Liver (tissue), 9 donors: ENCODE results near the gene TOLLIP. TPM values are rescaled to one million over a fixed set of nuclear protein-coding genes. Genes with fewer than 3 reads are reported as not detected.
A peak's percentile ranks its signal among the peaks of the same experiment; 100 is the strongest.

ENCODE experiments used
- DNase-seq: peaks from one replicate; pipeline ENCODE4 v3.0.0-alpha.2; 2017; ENCODE audit warnings: low spot score
- H3K27ac ChIP-seq, 2 donors: one replicate each; pipeline ENCODE4 v1.7.0; 2013; ENCODE audit warnings: inconsistent platforms in 2 of 2, low read length in 2 of 2, control low read depth in 1 of 2, low read depth in 1 of 2, mild to moderate bottlenecking in 1 of 2
- H3K27me3 ChIP-seq, 4 donors: one replicate each; pipeline versions ENCODE4 v1.6.1 to v1.7.0; 2013; ENCODE audit warnings: low read length in 3 of 4, inconsistent platforms in 1 of 4, mild to moderate bottlenecking in 1 of 4, moderate library complexity in 1 of 4; ENCODE audit not compliant: control insufficient read depth in 4 of 4, insufficient read depth in 4 of 4
- H3K36me3 ChIP-seq, 4 donors: one replicate each; pipeline versions ENCODE4 v1.6.1 to v1.7.0; 2013; ENCODE audit warnings: low read length in 3 of 4, mild to moderate bottlenecking in 3 of 4, low read depth in 1 of 4, moderate library complexity in 1 of 4; ENCODE audit not compliant: control insufficient read depth in 4 of 4, insufficient read depth in 3 of 4
- H3K4me1 ChIP-seq, 4 donors: one replicate each; pipeline versions ENCODE4 v1.6.1 to v1.7.0; 2013; ENCODE audit warnings: low read length in 3 of 4, mild to moderate bottlenecking in 3 of 4, moderate library complexity in 1 of 4; ENCODE audit not compliant: control insufficient read depth in 4 of 4, insufficient read depth in 4 of 4
- H3K4me3 ChIP-seq, 3 donors: one replicate each; pipeline versions ENCODE4 v1.6.1 to v1.7.0; 2013; ENCODE audit warnings: low read length in 3 of 3, control low read depth in 1 of 3, low read depth in 1 of 3, mild to moderate bottlenecking in 1 of 3
- H3K9ac ChIP-seq, 2 donors: one replicate each; pipeline ENCODE4 v1.7.0; 2013; ENCODE audit warnings: low read length in 2 of 2, mild to moderate bottlenecking in 2 of 2, moderate library complexity in 2 of 2, control low read depth in 1 of 2, low read depth in 1 of 2
- H3K9me3 ChIP-seq, 4 donors: one replicate each; pipeline versions ENCODE4 v1.6.1 to v1.7.0; 2013; ENCODE audit warnings: low read length in 3 of 4; ENCODE audit not compliant: control insufficient read depth in 4 of 4
- EGR1 ChIP-seq, 2 donors: IDR thresholded peaks; 2 replicates each; pipeline ENCODE4 v1.6.1; 2016 to 2018; ENCODE audit warnings: antibody characterized with exemption in 2 of 2, low read depth in 2 of 2
- FOXA1 ChIP-seq: IDR thresholded peaks from 2 replicates; pipeline ENCODE4 v1.6.1; 2016; ENCODE audit warnings: antibody characterized with exemption
- FOXA2 ChIP-seq: IDR thresholded peaks from 2 replicates; pipeline ENCODE4 v1.6.1; 2016; ENCODE audit warnings: antibody characterized with exemption
- HNF4A ChIP-seq, 2 donors: conservative IDR thresholded peaks; 2 replicates each; pipeline ENCODE4 v1.6.1; 2016; ENCODE audit warnings: antibody characterized with exemption in 2 of 2, mild to moderate bottlenecking in 2 of 2
- NR2F2 ChIP-seq: IDR thresholded peaks from 2 replicates; pipeline ENCODE4 v1.6.1; 2016; ENCODE audit warnings: antibody characterized with exemption
- RXRA ChIP-seq, 2 donors: IDR thresholded peaks; 2 replicates each; pipeline ENCODE4 v1.6.1; 2017 to 2018; ENCODE audit warnings: antibody characterized with exemption in 2 of 2, mild to moderate bottlenecking in 1 of 2
- SP1 ChIP-seq: IDR thresholded peaks from 2 replicates; pipeline ENCODE4 v1.6.1; 2018; ENCODE audit warnings: antibody characterized with exemption, mild to moderate bottlenecking
- TAF1 ChIP-seq: conservative IDR thresholded peaks from 2 replicates; pipeline ENCODE4 v1.6.1; 2016; ENCODE audit warnings: antibody characterized with exemption, mild to moderate bottlenecking
- YY1 ChIP-seq: IDR thresholded peaks from 2 replicates; pipeline ENCODE4 v1.6.1; 2016; ENCODE audit warnings: antibody characterized with exemption, mild to moderate bottlenecking
- WGBS: extraction: QIAGEN DNeasy Blood & Tissue Kit; methylation state at CpG from one replicate; pipeline ENCODE4 v1.1.7; 2013; 5-methylcytosine and 5-hydroxymethylcytosine counted together
- polyA plus RNA-seq, 2 donors: library from polyadenylated mRNA; stranded (reverse) in 1 of 2; unstranded in 1 of 2; fragments of 200-250 nt in 1 of 2; fragments of >200 nt in 1 of 2; fragmentation: Nextera tagmentation in 1 of 2; extraction: Ambion mirVana in 1 of 2; gene quantifications; one replicate each; pipeline versions ENCODE4 v1.2.1 to v1.2.3, GENCODE V29; 2013 to 2015
- total RNA-seq, 2 donors: library from RNA; depleted of rRNA; stranded (reverse); fragments of >200 nt; gene quantifications; one replicate each; pipeline ENCODE4 v1.2.3, GENCODE V29; 2014
- TF ChIP-seq, protein P1 (sequence below): fragments of 150-350 bp; IDR thresholded peaks from 2 replicates; pipeline ENCODE4 v1.5.1; 2017; ENCODE audit warnings: improper control_type of control experiment, low read depth, low read length; ENCODE audit not compliant: missing input control
- TF ChIP-seq, protein P2 (sequence below): IDR thresholded peaks from 2 replicates; pipeline ENCODE4 v1.6.1; 2016; ENCODE audit warnings: antibody characterized with exemption
- TF ChIP-seq, protein P3 (sequence below): IDR thresholded peaks from 2 replicates; pipeline ENCODE4 v1.6.1; 2016; ENCODE audit warnings: antibody characterized with exemption
- donor health status: healthy.
- donor health status: healthy.
- donor health status: healthy.
- donor health status: healthy.
- donor health status: healthy.

Gene TOLLIP
- total and polyA plus RNA-seq, 4 donors = 27.5 to 102 (median 72.9) TPM

DNA sequence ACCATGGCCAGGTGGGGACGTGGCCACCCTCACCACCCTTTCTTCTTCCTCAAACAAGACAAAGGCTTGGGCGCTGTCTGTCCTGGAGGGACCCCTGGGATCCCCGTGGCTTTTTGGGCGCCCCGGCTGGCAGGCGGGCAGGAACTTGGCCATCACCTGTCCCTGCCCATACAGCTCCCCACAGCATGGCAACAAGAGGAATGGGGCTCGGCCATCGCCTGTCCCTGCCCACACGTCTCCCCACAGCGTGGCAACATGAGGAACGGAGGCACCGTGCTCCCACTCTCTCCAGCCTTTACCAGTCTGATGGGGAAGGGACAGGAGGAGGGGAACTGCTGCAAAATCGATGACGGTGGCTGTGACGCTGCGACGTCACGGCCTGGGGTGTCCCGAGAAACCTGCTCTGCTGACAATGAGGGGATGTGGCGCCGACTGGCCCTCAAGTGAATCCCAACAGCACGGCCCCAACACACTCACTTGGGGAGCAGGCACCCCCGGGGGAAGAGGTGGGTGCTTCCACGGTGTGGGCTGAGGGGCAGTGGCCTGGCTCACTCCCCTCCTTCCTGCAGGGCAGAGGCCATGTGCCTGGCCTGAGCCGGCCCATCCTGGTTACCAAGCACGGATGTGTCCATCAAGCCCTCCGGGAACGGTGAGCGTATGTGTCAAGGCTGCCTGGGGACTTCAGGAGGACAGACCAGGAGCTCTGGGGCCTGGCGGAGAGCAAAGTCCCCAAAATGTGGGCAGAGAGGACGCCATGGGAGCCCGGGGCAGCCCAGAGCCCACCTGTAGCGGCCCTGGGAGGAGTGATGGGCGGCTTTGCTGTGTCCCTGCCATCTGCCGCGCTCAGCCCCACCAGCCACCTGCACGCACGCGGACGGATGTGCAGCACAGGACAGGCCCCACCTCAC lies 30.4 kb downstream of the TOLLIP start:
- no peaks in the 10 kb centered on the region for H3K27me3 ChIP-seq
- H3K27ac ChIP-seq = no peak overlapping the region
- H3K36me3 ChIP-seq = peaks cover 27 to 83% (median 34%) of the 10 kb centered on the region in 4 donors
- H3K9me3 ChIP-seq = no peaks in the 10 kb centered on the region
- TF ChIP-seq FOXA1 = no peak
- no peak for TF ChIP-seq HNF4A (conservative IDR thresholded peaks at IDR 0.05)
- TF ChIP-seq, protein P1, sequence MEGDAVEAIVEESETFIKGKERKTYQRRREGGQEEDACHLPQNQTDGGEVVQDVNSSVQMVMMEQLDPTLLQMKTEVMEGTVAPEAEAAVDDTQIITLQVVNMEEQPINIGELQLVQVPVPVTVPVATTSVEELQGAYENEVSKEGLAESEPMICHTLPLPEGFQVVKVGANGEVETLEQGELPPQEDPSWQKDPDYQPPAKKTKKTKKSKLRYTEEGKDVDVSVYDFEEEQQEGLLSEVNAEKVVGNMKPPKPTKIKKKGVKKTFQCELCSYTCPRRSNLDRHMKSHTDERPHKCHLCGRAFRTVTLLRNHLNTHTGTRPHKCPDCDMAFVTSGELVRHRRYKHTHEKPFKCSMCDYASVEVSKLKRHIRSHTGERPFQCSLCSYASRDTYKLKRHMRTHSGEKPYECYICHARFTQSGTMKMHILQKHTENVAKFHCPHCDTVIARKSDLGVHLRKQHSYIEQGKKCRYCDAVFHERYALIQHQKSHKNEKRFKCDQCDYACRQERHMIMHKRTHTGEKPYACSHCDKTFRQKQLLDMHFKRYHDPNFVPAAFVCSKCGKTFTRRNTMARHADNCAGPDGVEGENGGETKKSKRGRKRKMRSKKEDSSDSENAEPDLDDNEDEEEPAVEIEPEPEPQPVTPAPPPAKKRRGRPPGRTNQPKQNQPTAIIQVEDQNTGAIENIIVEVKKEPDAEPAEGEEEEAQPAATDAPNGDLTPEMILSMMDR = no peak
- TF ChIP-seq, protein P2, sequence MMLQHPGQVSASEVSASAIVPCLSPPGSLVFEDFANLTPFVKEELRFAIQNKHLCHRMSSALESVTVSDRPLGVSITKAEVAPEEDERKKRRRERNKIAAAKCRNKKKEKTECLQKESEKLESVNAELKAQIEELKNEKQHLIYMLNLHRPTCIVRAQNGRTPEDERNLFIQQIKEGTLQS = no peak
- no peak for TF ChIP-seq SP1
- TF ChIP-seq YY1 = no peak
- no peak for TF ChIP-seq EGR1 (IDR thresholded peaks at IDR 0.05; ENCODE audit: low read depth in 2 of 2)
- no peak for TF ChIP-seq TAF1
- no peak for TF ChIP-seq RXRA (IDR thresholded peaks at IDR 0.05)
- TF ChIP-seq, protein P3, sequence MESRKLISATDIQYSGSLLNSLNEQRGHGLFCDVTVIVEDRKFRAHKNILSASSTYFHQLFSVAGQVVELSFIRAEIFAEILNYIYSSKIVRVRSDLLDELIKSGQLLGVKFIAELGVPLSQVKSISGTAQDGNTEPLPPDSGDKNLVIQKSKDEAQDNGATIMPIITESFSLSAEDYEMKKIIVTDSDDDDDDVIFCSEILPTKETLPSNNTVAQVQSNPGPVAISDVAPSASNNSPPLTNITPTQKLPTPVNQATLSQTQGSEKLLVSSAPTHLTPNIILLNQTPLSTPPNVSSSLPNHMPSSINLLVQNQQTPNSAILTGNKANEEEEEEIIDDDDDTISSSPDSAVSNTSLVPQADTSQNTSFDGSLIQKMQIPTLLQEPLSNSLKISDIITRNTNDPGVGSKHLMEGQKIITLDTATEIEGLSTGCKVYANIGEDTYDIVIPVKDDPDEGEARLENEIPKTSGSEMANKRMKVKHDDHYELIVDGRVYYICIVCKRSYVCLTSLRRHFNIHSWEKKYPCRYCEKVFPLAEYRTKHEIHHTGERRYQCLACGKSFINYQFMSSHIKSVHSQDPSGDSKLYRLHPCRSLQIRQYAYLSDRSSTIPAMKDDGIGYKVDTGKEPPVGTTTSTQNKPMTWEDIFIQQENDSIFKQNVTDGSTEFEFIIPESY = no peak
- H3K9ac ChIP-seq = no peak overlapping the region
- peaks cover 0 to 3% (median 0%) of the 10 kb centered on the region in 4 donors for H3K4me1 ChIP-seq
- WGBS = 97% methylated on average over 40 of the region's 40 CpGs
- H3K4me3 ChIP-seq = no peak overlapping the region
- no peak for DNase-seq

DNA sequence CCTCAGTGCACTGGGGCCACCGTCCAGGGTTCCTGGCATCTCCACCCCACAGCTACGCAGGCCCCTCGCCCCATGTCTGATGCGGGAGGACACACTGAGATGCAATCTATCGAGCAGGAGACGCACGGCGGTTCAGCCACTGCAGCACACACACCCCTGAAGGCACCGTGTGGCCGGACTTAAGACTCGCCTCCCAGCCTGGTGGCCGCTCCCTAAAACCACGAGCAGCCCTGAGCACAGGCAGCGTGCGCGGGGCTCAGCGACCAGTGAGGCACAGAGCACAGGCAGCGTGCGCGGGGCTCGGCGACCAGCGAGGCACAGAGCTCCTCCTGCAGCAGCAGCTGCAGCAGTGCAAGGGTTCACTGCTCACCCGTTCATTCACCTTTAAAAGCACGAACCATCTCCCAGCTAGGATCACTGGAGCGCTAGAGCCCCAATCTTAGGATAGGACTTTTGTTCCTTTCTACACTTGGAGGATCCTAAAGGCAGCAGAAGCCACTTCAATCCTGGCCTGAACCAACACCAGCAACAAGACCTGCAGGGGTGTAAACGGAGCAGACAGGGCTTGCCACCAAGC lies 31.4 kb downstream of the TOLLIP start:
- Histone ChIP-seq H3K36me3 (peaks cover 27 to 74% (median 30%) of the 10 kb centered on the region in 4 donors), H3K4me3 (no peak overlapping the region), H3K4me1 (peaks cover 0 to 3% (median 0%) of the 10 kb centered on the region in 4 donors), H3K9ac (no peak overlapping the region), H3K9me3 (no peaks in the 10 kb centered on the region), H3K27ac (no peak overlapping the region), H3K27me3 (no peaks in the 10 kb centered on the region)
- no peak for DNase-seq
- peak; percentile 68 to 76 for TF ChIP-seq RXRA (IDR thresholded peaks at IDR 0.05)
- no peak for TF ChIP-seq FOXA2
- TF ChIP-seq NR2F2 = no peak
- no peak for TF ChIP-seq TAF1
- 90% methylated on average over 27 of the region's 27 CpGs for WGBS
